Activated naive CD8-positive, alpha-beta T cell treated with anti-CD3 and anti-CD28 coated beads, Interleukin-2, amount 50 U/mL, for 16 hours (primary cell): ENCODE data around the gene ZNF124.
"Not testable (repeated sequence)": the region's sequence is repeated elsewhere in the genome, so short reads cannot be mapped to it uniquely, and the experiment has no call there.

Experiments
- DNase-seq: peaks from one replicate; pipeline ENCODE4 v3.0.0-alpha.2; 2020; ENCODE audit warnings: low read depth, low spot score

Gene ZNF124

DNA sequence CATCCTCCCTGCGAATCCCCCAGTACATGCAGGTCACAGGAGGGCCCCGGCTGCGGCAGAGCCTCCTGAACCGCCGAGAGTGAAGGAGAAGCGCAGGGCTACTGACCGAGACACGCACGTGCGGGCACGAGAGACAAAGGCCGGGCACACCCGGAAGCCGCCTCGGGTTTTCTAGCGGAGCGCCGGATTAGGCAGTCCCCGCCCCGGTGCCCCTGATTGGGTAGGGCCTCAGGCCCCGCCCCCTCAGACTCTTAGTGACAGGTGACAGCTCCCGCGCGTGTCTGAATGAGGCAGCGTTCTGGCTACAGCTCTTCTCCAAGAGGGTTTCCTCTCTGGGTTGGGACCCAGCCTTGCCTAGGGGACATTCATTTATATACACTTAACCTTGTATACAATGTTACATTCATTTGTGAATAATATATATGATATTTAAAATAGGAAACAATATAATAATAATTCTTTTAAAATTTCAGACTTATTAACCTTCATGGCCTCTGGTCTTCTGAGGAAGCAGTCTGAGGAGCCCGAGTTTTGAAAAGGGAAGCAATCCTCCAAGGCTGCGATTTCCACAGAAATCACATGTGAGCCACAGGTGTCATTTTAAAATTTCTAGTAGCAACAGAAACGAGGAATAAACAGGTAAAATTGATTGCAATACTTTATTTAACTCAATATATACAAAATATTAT is at the start of gene ZNF124:
Gene ZNF124, minus strand, starts transcription at position 146 of the 689 bp plus-strand sequence. Its CDS starts 143 bp downstream, at position 3.
- DNase-seq: not testable (repeated sequence)

- not testable (repeated sequence) for DNase-seq
Measured at GRCh38 chr1:247220280-247220679, 48.5 kb upstream of the ZNF124 start.

- no peak for DNase-seq
Measured at GRCh38 chr1:247218121-247218651, 46.4 kb upstream of the ZNF124 start.

DNA sequence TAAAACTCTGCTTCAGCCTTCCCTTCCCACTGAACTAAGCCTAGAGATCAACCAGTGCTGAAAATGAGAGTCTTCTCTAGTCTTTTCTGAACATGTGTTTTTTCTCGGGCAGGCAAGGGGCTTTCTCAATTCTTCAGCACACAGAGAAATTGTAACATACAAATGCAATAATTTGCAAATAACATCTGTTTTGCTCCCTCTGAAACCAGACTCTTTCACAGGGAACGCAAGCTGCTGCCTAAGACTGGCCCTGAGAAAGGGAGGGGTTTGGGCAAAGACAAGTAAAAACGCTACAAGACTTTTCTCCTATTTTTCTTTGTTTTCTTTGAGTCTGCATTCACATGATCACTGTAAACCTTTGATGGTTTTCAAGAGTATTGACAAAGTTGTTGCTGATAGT is 44.4 kb upstream of the ZNF124 start:
- DNase-seq: no peak

- no peak for DNase-seq
Measured at GRCh38 chr1:247212627-247213617, 41.1 kb upstream of the ZNF124 start.

DNA sequence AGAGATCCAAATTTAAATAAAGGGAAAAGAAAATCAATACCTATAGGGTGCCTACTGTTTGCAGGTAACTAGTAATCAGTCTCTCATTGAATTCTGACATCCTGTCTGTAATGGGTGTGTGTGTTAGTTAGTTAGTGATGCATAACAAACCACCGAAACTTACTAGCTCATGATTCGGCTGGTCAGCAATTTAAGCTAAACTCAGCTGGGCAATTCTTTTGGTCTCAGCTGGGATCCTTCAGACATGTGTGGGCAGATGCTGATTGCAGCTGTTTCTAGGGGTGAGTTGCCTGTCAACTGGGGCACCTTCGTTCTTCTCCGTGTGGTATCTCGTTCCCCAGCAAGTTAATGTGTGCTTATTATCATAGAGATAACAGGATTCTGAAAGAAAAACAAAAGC is 40.2 kb upstream of the ZNF124 start:
- DNase-seq: no peak

DNA sequence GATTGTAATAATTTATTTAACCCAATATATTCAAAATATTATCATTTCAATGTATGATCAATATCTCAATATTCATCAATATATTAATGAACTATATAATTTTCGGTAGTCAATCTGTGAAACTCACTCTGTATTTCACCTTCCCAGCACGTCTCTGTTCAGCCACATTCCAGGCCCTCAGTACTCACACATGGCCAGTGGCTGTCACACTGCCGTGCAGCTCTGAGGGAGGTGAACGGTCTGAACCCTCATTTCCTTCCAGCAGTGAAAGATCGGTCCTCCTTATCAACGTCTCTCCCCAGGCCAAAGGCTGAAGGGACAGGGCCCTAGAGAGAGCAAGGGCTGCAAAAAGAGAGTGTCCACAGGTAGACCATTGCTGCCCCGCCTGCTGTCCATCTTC is 39.5 kb upstream of the ZNF124 start:
- DNase-seq: no peak

GRCh38 chr1:247210376-247211117 is 38.7 kb upstream of the ZNF124 start:
- peak; percentile 91 for DNase-seq

GRCh38 chr1:247210062-247210375 is 38.2 kb upstream of the ZNF124 start:
- DNase-seq: no peak

DNA sequence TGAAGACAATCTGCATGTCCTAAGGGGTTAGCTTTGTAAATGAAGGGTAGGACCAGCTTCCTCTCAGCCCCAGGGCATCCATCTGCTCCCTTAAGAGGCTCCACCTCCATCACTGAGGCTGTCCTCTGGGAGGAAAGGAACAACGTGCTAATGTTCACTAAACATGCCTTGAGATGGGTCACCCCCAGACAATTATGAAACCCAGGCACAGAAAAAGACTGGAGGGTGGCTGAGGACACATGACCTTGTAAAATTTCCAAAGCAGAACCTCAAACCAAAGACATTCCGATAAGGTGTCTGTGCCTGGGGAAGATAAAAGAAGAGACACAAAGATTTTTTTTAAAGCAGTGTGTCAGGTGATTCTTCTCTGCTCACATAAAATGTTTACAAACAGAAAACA is 37.6 kb upstream of the ZNF124 start:
- no peak for DNase-seq

DNA sequence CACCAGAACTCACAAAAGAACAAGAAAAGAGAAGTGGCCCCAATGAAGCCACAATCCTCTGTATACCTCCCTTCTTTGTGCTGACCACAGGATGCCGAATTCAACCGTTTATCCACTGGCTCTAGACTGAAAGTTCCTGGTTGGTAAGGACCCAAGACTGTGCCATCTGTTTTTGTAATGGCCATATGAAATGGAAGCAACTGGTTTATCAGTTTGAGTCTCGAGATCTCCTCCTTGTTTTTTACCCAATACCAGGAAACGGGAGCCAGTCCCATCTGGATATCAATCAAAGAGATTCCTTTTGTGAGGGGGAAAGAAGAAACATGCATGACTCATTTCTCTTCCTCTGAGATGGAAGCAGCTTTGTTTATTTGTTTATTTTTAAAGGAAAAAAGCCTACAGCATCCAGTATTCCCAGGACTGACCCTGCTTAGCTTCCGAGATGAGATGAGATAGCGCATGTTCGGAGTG is 32.4 kb upstream of the ZNF124 start:
- DNase-seq: no peak

DNA sequence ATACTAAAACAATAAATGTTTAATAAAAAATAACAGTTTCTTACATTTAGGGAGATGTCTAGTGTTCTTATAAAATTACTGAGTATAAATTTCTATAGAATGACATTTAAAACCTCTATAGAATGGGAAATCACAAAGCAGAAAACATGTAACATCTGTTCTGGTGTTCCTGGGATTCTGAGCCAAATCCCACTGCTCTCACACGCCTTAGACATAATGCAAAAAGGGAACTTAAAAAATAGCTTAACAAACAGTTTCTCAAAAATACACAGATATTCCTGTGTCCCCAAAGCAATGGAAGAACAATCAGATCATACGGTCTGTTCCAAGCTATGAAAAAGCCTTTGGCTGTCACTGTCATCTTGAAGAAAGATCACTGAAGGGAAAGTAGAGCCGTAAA is 27.0 kb upstream of the ZNF124 start:
- DNase-seq: no peak

DNA sequence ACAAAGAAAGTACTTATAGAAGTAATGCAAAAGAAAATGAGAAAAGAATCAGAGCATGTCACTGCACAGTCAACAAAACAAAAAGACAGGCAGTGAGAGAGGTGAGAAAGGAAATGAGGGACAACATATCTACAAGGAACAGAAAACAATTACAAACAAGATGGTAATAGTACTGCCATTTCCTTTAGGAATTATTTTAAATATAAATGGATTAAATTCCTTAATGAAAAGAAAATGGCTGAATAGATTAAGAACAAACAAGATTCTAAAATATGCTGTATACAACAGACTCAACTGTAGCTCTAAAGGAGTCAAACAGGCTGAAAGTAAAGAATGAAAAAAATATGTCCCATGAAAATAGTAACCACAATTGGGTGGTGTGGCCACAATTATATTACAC is 22.1 kb upstream of the ZNF124 start:
- DNase-seq: no peak

- DNase-seq: no peak
Measured at GRCh38 chr1:247189981-247190798, 18.4 kb upstream of the ZNF124 start.

- DNase-seq: no peak
Measured at GRCh38 chr1:247185667-247186066, 13.8 kb upstream of the ZNF124 start.

- DNase-seq: no peak
Measured at GRCh38 chr1:247184254-247184653, 12.4 kb upstream of the ZNF124 start.

- no peak for DNase-seq
Measured at GRCh38 chr1:247182994-247183393, 11.2 kb upstream of the ZNF124 start.

DNA sequence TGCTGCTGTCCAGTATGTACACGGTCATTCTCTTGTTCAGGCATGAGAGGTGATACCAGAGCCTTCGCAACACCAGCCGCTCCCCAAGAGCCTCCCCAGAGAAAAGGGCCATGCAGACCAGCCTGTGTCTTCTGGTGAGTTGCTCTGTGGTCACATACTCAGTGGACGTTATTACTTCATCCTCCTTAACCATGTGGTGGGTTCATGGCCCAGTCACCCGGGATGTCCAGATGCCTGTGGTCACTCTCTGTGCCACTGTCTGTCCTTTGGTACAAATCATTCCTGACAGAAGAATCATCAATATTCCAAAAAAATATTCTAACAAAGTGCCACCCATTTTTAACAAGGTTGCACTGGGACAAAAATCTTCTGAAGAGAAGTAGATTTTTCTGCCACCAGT is 8.8 kb upstream of the ZNF124 start:
- no peak for DNase-seq

DNA sequence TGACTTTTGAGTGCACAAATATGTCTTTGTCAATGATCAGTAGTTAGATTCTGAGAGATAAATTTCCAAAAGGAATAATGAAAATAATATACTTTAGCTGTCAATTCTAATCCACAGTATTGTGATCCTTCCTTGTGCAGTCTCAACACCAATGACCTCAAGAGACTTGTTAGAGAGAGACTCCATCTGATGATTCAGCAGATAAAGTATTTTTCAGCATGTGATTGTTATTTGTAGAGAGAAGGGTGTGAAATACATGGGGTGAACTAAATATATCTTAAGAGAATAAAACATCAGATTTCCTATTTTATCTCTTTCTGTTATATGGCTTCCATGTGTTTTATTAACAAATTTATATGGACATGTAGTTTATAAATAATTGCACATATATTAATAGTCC is 5.9 kb upstream of the ZNF124 start:
- no peak for DNase-seq

GRCh38 chr1:247175458-247175857 is 3.6 kb upstream of the ZNF124 start:
- no peak for DNase-seq

GRCh38 chr1:247173431-247173830 is 1.6 kb upstream of the ZNF124 start:
- no peak for DNase-seq
